Hematopoietic multipotent progenitor cell treated with erythropoietin and hydrocortisone succinate and interleukin-3 and kit ligand, for 4 days (in vitro differentiated cells): ENCODE measurements around the gene ZFYVE1.
A peak's percentile ranks its signal among the peaks of the same experiment; 100 is the strongest.

ENCODE experiments used
- DNase-seq: peaks from one replicate; pipeline ENCODE4 v3.0.0-alpha.2; 2015

The ZFYVE1 gene

GRCh38 chr14:72952171-72952570 is 74.7 kb downstream of the ZFYVE1 start:
- no peak for DNase-seq

- peak; percentile 74 for DNase-seq
Observed at GRCh38 chr14:72948481-72949138, 78.3 kb downstream of the ZFYVE1 start.

GRCh38 chr14:72947366-72948160 is 79.3 kb downstream of the ZFYVE1 start:
- DNase-seq: no peak

GRCh38 chr14:72946491-72946890 is 80.4 kb downstream of the ZFYVE1 start:
- DNase-seq: no peak

GRCh38 chr14:72945356-72946027 is 81.4 kb downstream of the ZFYVE1 start:
- no peak for DNase-seq

GRCh38 chr14:72943876-72944430 is 83.0 kb downstream of the ZFYVE1 start:
- no peak for DNase-seq

GRCh38 chr14:72942934-72943333 is 84.0 kb downstream of the ZFYVE1 start:
- DNase-seq: no peak

- DNase-seq: no peak
Observed at GRCh38 chr14:72941286-72941985, 85.5 kb downstream of the ZFYVE1 start.

- DNase-seq: no peak
Observed at GRCh38 chr14:72939630-72940029, 87.3 kb downstream of the ZFYVE1 start.

- no peak for DNase-seq
Observed at GRCh38 chr14:72932893-72933292, 94.0 kb downstream of the ZFYVE1 start.

GRCh38 chr14:72929316-72930080 is 97.4 kb downstream of the ZFYVE1 start:
- no peak for DNase-seq

GRCh38 chr14:72928872-72929271 is 98.0 kb downstream of the ZFYVE1 start:
- no peak for DNase-seq

GRCh38 chr14:72926292-72927028 is 100.4 kb downstream of the ZFYVE1 start, which contains the start of gene DCAF4:
TSS of gene DCAF4 (plus strand) at chr14:72926464. CDS start at chr14:72937979, 11,515 bp downstream.
- peak; percentile 99 for DNase-seq

GRCh38 chr14:72925815-72926291 is 101.1 kb downstream of the ZFYVE1 start:
- DNase-seq: no peak

- DNase-seq: no peak
Observed at GRCh38 chr14:72925171-72925759, 101.6 kb downstream of the ZFYVE1 start.

GRCh38 chr14:72924337-72924736 is 102.6 kb downstream of the ZFYVE1 start:
- DNase-seq: peak; percentile 37

- no peak for DNase-seq
Observed at GRCh38 chr14:72921396-72921795, 105.5 kb downstream of the ZFYVE1 start.

- DNase-seq: no peak
Observed at GRCh38 chr14:72920008-72920407, 106.9 kb downstream of the ZFYVE1 start.
